HepG2 (cell line): ENCODE data around the gene MEA1. TPM values are rescaled to one million over a fixed set of nuclear protein-coding genes. Genes with fewer than 3 reads are reported as not detected.

Source experiments
- ATF1 ChIP-seq: IDR thresholded peaks from 2 replicates; pipeline ENCODE4 v1.6.1; 2016; ENCODE audit warnings: mild to moderate bottlenecking, control low read depth
- ATM ChIP-seq: fragments of 450-650 bp; IDR thresholded peaks from 2 replicates; pipeline ENCODE4 v1.7.1; 2017; ENCODE audit warnings: mild to moderate bottlenecking, borderline replicate concordance
- BRF2 ChIP-seq: sonication (generic); formaldehyde crosslinking; IDR thresholded peaks from 2 replicates; pipeline ENCODE4 v1.8.1; 2022; ENCODE audit warnings: mild to moderate bottlenecking, missing genetic modification reagents
- GMEB1 ChIP-seq: sonication (generic); formaldehyde crosslinking; IDR thresholded peaks from 2 replicates; pipeline ENCODE4 v1.5.1; 2020; ENCODE audit warnings: missing genetic modification reagents, mild to moderate bottlenecking, borderline replicate concordance
- HNF1A ChIP-seq, 2 experiments: sonication (generic) in 1 of 2; formaldehyde crosslinking in 1 of 2; IDR thresholded peaks; 2 replicates each; pipeline versions ENCODE4 v1.4.0 to v1.6.1; 2016 to 2020; ENCODE audit warnings: borderline replicate concordance in 1 of 2, low read depth in 1 of 2, mild to moderate bottlenecking in 1 of 2, missing genetic modification reagents in 1 of 2
- HOXA9 ChIP-seq: sonication (generic); formaldehyde crosslinking; IDR thresholded peaks from 2 replicates; pipeline ENCODE4 v1.8.1; 2022; ENCODE audit warnings: missing genetic modification reagents, mild to moderate bottlenecking, moderate library complexity, borderline replicate concordance
- KAT7 ChIP-seq: IDR thresholded peaks from 2 replicates; pipeline ENCODE4 v1.6.1; 2018; ENCODE audit warnings: borderline replicate concordance, missing compliant biosample characterization
- MIXL1 ChIP-seq: IDR thresholded peaks from 2 replicates; pipeline ENCODE4 v1.6.1; 2016
- NCOR1 ChIP-seq: fragments of 200-600 bp; sonication (generic); IDR thresholded peaks from 2 replicates; pipeline ENCODE4 v1.7.0; 2017; ENCODE audit warnings: antibody characterized with exemption, low read length, borderline replicate concordance
- PAWR ChIP-seq: sonication (generic); formaldehyde crosslinking; IDR thresholded peaks from 2 replicates; pipeline ENCODE4 v1.4.0; 2020; ENCODE audit warnings: missing genetic modification reagents, mild to moderate bottlenecking, borderline replicate concordance
- SIX1 ChIP-seq: sonication (generic); formaldehyde crosslinking; IDR thresholded peaks from 2 replicates; pipeline ENCODE4 v1.4.0; 2020; ENCODE audit warnings: missing genetic modification reagents, borderline replicate concordance
- SMC3 ChIP-seq: IDR thresholded peaks from 2 replicates; pipeline ENCODE4 v1.6.1; 2011; ENCODE audit warnings: low read length, improper control_type of control experiment
- THAP7 ChIP-seq: sonication (generic); formaldehyde crosslinking; IDR thresholded peaks from 2 replicates; pipeline ENCODE4 v1.8.1; 2023; ENCODE audit warnings: mild to moderate bottlenecking, missing genetic modification reagents
- WIZ ChIP-seq: sonication (generic); formaldehyde crosslinking; IDR thresholded peaks from 2 replicates; pipeline ENCODE4 v1.5.1; 2020; ENCODE audit warnings: mild to moderate bottlenecking, missing genetic modification reagents
- ZNF124 ChIP-seq: sonication (generic); formaldehyde crosslinking; IDR thresholded peaks from 2 replicates; pipeline ENCODE4 v1.4.0; 2020; ENCODE audit warnings: missing genetic modification reagents
- ZNF180 ChIP-seq: sonication (generic); formaldehyde crosslinking; IDR thresholded peaks from 2 replicates; pipeline ENCODE4 v1.4.0; 2020; ENCODE audit warnings: low read depth, missing genetic modification reagents, borderline replicate concordance
- ZNF281 ChIP-seq: sonication (generic); formaldehyde crosslinking; IDR thresholded peaks from 2 replicates; pipeline ENCODE4 v1.4.0; 2020; ENCODE audit warnings: missing genetic modification reagents, borderline replicate concordance
- polyA plus RNA-seq, 8 experiments: library from polyadenylated mRNA; depleted of rRNA in 3 of 8; stranded (reverse) in 7 of 8; unstranded in 1 of 8; fragments of >200 nt; fragmentation: Illumina TruSeq in 4 of 8; extraction: Trizol in 4 of 8; gene quantifications; 2 replicates each; pipeline versions ENCODE4 v1.2.1 to v1.2.3, GENCODE V29; 2011 to 2016; ENCODE audit warnings: low read depth in 4 of 8, missing spikeins in 1 of 8, mixed read lengths in 1 of 8; ENCODE audit not compliant: insufficient read depth in 1 of 8
- total RNA-seq, 5 experiments: library from RNA; depleted of rRNA; stranded (reverse); fragments of >200 nt; fragmentation: Illumina TruSeq; extraction: Trizol; gene quantifications; 2 replicates each; pipeline ENCODE4 v1.2.3, GENCODE V29; 2016; ENCODE audit warnings: low read depth in 1 of 5

MEA1 gene
- total and polyA plus RNA-seq, 2 of the 13 experiments (the other 11 are each of a cell fraction or from before 2014, with no cell fraction given) = 75.6 to 86.2 TPM

- TF ChIP-seq GMEB1 (CRISPR knock-in tag) = no peak
- TF ChIP-seq SIX1 (CRISPR knock-in tag) = peak; percentile 12; the same call in 1 of the 2 replicates
- TF ChIP-seq ATF1 (CRISPR knock-in tag) = peak; percentile 61; the same call in 1 of the 2 replicates
- TF ChIP-seq ATM = no peak
- TF ChIP-seq WIZ (CRISPR knock-in tag) = no peak
- TF ChIP-seq SMC3 = no peak
- no peak for TF ChIP-seq HNF1A (IDR thresholded peaks at IDR 0.05; ENCODE audit: low read depth)
- TF ChIP-seq HNF1A (CRISPR knock-in tag; IDR thresholded peaks at IDR 0.05; ENCODE audit: borderline replicate concordance) = no peak; the same call in 1 of the 2 replicates
- TF ChIP-seq ZNF180 (CRISPR knock-in tag) = peak; percentile 55; the same call in 1 of the 2 replicates
- TF ChIP-seq THAP7 (CRISPR knock-in tag) = no peak
- 0 out of 2 replicates have a peak, but pooled peaks have one; percentile 25 for TF ChIP-seq MIXL1 (CRISPR knock-in tag)
- no peak for TF ChIP-seq PAWR
- TF ChIP-seq KAT7 (CRISPR knock-in tag) = no peak
- no peak for TF ChIP-seq HOXA9 (CRISPR knock-in tag)
- peak; percentile 80 for TF ChIP-seq BRF2
- no peak for TF ChIP-seq ZNF281 (CRISPR knock-in tag)
- TF ChIP-seq ZNF124 (CRISPR knock-in tag) = 0 out of 2 replicates have a peak, but pooled peaks have one; percentile 23
- TF ChIP-seq NCOR1 = peak; percentile 24; the same call in 1 of the 2 replicates
Measured at GRCh38 chr6:42984001-42984923, 29.5 kb downstream of the MEA1 start, which contains the start of gene PPP2R5D (continued).
